ENCODE measurements around the gene PCBD1.
A peak's percentile ranks its signal among the peaks of the same experiment; 100 is the strongest.
"Not testable (repeated sequence)": the region's sequence is repeated elsewhere in the genome, so short reads cannot be mapped to it uniquely, and the experiment has no call there.

Gene PCBD1

DNA sequence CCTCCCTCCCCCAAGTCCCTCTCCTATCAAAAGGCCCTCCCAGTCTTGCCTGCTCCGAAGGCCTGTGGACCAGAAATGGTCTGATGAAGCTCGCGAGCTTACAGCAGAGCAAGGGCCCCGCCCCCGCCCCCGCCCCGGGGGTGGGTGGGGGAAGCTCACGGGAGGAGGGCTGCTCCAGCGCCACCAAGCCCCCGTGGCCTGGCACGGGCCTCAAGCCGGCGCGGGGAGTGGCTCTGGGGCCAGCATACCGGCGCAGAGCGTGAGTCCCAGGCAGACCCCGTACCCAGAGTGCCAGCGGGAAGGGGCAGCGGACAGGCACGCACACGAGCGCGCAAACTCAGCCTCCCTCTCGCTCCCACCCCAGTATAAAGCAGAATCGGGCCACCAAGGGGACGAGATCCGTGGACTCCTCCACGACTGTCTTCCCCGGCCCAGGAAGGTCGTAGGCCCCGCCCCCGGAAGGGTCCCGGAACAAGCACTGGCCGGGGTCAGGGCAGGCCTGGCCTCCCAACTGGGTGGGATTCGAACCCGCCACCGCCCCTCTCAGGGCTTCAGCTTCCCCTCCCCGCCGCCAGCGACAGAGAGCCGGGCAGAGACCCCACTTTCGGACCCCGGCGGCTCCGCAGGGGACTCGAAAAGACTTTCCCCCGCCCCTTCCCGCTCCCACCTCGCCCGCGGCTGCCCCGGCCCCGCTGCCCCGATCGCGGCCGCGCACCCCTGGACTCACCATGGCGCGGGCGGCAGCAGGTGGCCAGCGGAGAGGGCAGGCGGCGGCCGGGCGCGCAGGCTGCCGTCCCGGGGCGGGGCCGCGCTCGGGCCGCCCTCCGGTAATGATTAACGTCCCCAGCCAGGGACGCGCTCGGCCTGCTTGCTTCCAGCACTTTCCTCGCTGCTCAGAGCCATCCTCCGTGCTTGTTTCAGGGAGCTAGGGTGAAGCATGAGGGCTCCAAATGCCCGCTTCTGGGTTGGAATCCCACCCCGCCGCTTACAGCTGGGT, at the start of gene PCBD1:
TSS of gene PCBD1 (minus strand) at position 762 of the 997 bp plus-strand sequence. CDS start at position 730, 32 bp downstream.
- DNase-seq: peak; percentile 79

- DNase-seq: no peak
Measured at GRCh38 chr10:70937661-70938060, 49.3 kb upstream of the PCBD1 start.

GRCh38 chr10:70936111-70936510, 47.7 kb upstream of the PCBD1 start:
- DNase-seq: no peak

GRCh38 chr10:70935631-70936030, 47.3 kb upstream of the PCBD1 start:
- DNase-seq: no peak

DNA sequence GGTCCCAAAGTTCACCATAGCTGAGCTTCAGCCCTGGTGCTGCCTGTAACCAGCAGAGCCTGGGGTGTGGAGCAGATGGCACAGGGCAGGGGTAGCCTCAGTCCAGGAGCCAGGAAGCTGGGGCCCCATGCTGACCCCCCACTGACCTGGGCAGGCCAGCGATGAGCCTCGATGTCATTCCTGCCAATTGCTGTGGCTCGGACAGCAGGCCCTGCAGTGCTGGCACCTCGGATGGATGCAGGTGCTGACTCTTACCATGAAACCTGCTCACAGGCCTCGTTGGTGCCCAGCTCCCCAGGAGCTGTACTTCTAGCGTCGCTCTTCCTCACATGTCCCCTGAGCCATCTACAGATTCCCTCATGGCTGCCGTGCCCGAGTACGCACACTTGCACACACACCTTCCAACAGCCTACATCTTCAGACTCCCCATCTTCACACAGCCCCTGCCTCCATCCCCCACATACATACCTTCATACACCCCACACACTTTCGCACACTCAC, 46.8 kb upstream of the PCBD1 start:
- DNase-seq: no peak

DNA sequence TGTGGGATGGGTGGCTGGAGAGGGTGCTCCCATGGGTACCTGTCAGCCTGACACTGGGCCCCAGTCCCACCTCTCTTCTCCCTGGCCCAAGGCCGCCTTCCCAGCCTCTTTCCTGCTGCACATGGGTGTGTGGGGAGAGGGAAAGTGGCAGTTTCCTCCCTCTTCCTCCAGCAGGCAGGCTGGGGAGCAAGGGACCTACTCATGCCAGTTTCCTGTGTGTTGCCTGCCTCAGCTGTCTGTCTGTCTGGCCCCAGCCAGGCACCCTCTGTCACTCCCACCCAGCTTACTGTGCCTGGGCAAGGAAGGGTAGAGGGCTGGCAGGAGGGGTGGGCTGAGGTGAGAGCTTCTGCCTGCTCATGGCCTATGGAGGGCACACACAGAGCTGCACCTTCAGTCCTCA, 46.3 kb upstream of the PCBD1 start:
- DNase-seq: no peak

DNA sequence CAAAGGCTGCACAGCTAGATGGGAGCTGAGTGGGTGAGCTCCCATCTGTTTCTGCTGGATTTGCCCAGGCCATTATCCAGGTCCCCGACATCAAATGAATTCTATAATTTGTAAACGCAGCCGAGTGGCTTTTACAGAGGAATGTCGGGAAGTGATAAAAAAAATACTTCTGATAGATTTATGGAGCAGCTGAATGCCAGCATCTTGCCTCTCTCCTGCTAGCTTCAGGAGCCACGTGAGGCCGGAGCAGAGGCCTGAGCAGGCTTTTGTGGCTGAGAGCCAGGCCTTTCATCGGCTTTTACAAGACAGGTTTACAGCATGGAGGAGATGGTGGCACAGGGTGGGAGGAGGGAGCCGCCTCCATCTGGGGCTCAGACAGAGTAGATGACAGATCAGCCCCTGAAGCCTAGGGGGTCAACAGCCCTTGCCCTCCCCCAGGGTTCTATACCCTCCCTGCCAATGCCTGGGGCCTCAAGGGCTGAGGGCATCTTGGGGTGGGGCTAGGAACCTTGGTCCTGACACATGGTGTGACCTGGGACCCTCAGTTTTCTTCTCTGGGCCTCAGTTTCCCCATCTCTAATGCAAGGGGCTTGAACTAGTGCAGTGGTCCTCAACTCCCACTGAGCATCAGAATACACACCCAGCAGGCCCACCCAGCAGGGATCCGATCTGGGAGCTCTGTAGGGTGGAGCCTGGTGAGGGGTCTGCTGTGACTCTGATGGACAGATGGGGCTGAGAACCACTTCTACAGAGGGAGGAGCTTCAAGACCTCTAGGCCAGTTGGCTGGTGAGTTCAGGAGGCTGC, 44.2 kb upstream of the PCBD1 start:
- no peak for DNase-seq

DNA sequence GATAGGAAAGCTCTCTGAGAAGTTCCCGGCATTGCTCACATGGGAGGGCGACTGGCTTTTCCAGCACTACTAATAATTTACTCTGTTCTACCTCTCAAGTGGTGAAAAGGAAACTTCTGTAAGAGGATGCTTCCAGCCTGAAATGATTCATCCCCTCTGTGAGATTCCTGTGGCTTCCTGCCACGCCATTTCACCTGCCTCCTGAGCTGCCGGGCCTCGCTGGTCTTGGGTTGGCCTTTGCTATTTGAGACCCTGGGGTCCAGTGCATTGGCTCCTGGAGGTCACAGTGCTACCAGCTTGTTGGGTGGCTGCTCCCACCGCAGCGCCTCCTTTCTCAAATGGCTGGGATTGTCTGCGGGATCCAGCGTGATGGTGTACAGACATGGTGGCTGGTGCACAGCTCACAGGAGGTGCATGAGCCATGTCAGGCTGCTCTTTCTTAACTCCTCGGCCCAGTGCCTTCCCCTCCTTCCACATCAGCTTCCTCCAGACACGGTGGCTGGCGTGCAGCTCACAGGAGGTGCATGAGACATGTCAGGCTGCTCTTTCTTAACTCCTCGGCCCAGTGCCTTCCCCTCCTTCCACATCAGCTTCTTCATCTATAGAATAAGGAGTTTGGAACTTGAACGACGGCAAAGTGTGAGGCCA, 42.9 kb upstream of the PCBD1 start:
- DNase-seq: no peak

DNA sequence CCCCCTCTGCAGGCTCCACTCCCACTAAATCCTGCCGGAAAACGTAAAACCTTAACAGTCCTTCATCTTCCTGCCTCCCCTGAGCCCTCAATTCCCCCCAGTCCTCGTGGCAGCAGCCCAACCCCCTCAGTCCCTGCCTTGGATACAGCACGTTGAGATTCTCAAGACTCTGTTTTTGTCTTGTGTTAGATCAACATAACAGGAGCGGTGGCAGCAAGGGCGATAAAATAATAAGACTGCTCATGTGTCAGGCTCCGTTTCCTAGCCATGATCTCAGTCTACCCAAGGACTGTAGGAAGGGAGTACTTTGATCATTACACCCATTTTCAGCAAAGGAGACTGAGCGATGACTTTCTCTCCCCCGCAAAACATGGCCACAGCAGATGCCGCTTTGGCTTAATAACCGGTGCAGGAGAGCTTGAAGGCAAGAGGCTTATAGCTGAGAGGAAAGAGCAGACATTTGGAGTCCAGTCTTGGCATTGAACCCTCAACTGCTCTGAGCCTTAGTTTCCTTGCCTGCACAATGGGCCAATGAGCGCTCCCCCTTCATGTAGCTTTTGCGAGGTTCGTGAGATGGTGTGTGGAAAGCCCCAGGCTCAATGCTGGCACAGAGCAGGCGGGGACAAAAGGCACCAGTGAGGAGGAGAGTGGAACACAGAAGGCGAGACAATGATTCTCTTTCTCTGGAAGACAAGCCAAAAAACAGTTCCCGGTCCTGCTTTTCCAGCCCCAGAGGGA, 42.1 kb upstream of the PCBD1 start:
- DNase-seq: no peak

- DNase-seq: no peak
Measured at GRCh38 chr10:70928140-70928539, 39.8 kb upstream of the PCBD1 start.

DNA sequence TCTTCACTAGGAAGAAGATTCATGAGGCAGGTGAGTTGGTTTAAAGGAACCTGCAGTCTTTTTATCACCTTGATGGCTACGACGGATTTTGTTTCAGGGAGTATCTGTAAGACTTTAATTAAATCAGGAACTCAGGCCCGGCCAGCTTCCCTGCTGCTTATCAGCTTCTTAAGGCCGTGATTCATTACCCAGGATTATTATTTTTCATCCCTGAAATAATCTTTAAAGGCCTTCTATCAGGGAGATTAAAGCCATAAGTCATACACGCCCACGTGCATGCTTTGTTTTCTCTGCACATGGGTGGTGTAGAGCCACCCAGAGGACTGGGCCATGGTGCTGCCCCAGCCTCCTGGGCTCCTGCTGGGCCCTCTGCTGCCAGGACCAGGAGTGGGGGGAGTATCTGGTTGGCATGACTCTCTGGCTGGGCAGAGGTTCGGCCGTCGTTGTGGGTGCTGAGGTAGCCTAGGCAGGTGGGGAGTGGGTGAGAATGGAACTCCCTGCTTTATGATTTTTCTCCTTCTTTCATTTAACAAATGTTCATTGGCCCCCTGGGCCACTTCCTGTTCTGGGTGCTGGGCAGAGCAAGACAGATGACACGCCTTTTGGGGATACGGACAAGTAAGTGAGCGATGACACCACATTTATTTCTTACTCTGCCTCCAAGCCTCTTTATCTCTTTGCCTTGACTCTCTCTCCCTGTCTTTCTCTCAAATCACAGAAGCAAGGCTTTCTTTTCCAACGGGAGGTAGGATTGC, 39.0 kb upstream of the PCBD1 start:
- DNase-seq: no peak

DNA sequence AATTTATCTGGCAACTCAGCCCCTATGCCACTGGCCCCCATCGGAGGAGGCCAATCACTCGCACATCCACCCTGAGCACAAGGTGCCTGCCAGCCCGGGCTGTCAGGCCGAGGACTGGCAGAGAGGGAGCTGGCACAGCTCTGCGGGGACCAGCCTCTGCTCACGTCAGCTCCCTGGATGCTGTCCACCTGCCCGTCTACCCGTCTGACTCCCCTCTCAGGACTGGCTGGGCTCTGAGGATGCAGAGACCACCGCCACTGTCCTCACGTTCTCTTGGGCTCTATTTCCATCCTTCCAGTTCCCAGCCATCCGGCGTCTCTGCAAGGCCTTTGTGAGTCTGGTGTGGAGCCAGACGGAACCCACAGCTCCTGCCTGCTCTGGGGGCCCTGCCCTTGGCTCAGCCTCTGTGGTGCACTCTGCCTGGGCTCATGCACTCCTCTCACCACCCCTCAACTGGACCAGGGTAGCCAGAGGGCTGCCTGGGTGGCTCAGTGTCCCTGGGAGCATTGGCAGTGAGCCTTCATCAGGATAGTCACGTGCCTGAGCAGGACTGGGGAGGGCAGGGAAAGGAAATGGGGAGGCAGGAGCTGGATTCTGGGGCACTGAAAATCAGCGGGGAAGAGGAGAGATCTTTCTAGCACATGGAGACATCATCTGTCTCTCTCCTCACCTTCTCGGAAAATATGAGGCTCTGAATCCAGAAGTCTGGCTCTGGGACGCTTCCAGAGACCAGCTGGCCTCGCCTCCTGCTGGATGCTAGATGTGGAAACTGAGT, 38.0 kb upstream of the PCBD1 start:
- DNase-seq: no peak

DNA sequence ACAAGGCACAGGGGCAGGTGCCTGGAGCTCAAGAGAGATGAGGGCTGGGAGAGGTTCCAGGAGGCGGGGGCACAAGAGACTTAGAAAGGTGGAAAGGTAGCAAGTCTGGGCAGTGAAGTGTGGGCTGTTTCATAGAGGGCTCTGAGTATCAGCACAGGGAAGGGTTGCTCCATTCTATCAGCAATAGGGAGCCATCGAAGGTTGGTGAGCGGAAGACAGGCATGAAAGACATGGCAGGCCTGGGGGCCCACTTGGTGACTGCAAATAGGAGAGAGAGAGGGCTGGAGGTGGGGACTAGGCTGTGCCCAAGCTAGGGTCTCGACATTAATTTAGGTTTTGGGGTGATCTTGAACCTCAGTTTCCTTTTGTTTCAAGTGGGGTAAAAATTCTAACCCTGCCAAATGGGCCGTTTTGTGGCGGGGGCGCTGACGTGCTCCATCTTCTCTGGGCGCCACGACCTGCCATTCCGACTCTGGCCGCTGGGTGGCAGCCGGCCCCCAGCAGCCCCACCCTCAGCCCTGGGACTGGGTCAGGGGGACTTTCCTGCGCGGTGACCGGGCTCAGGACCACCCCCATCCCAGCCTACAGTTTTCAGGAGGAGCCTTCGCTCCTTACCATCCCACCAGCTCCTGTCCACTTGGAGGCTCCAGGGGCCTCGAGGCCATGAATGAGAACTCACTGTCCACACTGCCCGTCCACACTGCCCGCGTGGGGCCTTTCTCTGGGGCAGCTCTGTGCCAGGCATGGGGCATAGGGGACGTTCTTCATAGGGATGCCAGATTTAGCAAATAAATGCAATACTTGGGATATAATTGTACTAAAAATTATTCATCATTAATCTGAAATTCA, 37.2 kb upstream of the PCBD1 start:
- peak; percentile 88 for DNase-seq

GRCh38 chr10:70923696-70924095, 35.3 kb upstream of the PCBD1 start:
- DNase-seq: no peak

DNA sequence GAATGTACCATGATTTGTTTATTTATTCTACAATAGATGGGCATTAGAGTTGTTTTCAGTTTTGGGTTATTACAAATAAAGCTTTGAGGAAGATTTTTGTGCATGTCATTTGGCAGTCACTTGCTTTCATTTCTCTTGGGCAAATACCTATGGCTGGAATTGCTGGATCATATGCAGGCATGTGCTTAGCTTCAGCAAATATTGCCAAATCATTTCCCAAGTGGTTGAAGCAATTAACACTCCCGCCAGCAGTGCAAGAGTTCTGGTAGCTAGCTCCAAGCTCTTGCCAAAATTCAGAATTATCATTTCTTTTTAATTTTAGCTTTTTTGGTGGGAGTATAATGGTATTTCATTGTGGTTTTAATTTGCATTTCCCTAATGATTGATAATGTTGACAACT, 32.9 kb upstream of the PCBD1 start:
- DNase-seq: no peak

DNA sequence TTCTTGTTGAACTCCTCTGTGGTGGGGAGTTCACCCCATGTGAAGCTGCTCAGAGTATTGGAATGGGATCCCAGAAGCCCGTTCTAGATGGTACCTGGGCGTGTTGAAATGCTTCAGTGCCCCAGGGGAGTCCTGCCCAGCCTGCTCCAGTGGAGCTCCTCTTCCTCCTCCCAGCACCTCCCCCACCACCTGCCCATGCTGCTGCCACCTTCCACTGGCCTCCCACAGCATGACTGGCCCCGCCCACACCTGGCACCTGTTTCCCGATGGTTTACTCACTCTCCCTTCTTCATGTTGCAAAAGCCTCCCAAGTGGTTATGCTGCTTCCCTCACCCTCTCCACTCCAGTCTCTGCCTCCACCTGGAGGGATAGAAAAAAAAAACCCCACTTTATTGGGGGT, 32.2 kb upstream of the PCBD1 start:
- DNase-seq: no peak

- not testable (repeated sequence) for DNase-seq
Measured at GRCh38 chr10:70919906-70920305, 31.5 kb upstream of the PCBD1 start.

- no peak for DNase-seq
Measured at GRCh38 chr10:70918851-70919530, 30.6 kb upstream of the PCBD1 start.

DNA sequence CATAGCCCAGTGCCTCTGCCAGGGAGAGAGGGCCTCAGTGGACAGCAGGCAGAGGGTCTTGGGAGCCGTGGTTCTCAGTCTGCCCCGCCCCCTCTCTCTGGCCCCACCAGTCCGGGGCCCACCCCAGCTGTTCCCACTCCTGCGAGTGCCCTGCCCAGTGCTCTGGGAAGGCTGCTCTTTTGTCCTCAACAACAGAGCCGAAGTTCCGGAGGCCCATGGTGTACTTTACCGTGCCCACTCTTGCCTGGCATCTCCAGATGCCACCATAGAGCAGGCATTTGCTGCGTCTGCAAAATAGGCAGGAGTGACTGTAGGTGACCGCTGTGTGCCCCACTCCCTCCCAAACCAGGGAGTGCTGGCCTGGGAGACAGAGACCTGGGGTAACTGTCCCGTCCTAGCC, 29.3 kb upstream of the PCBD1 start:
- no peak for DNase-seq
